Trophoblast cell (in vitro differentiated cells and primary cell): ENCODE data around the gene GGT7.

Experiments
- DNase-seq, 2 donors: peaks; one replicate each; pipeline ENCODE4 v3.0.0-alpha.2; 2016
- H2AFZ ChIP-seq: 2 replicates; pipeline ENCODE4 v1.6.1; 2013; ENCODE audit warnings: low read length, moderate library complexity, mild to moderate bottlenecking; ENCODE audit not compliant: insufficient read depth, poor library complexity
- H2AK5ac ChIP-seq: 2 replicates; pipeline ENCODE4 v1.6.1; 2013; ENCODE audit warnings: mild to moderate bottlenecking, low read length
- H2BK120ac ChIP-seq: 2 replicates; pipeline ENCODE4 v1.6.1; 2013; ENCODE audit warnings: low read length, mild to moderate bottlenecking, moderate library complexity; ENCODE audit not compliant: insufficient read depth, poor library complexity
- H2BK12ac ChIP-seq: 2 replicates; pipeline ENCODE4 v1.6.1; 2013; ENCODE audit warnings: mild to moderate bottlenecking, low read length, moderate library complexity
- H2BK5ac ChIP-seq: 2 replicates; pipeline ENCODE4 v1.6.1; 2013; ENCODE audit warnings: low read length, low read depth, moderate library complexity, mild to moderate bottlenecking; ENCODE audit not compliant: poor library complexity
- H3K14ac ChIP-seq: 2 replicates; pipeline ENCODE4 v1.6.1; 2013; ENCODE audit warnings: mild to moderate bottlenecking, low read length
- H3K18ac ChIP-seq: 2 replicates; pipeline ENCODE4 v1.6.1; 2013; ENCODE audit warnings: mild to moderate bottlenecking, low read length
- H3K23ac ChIP-seq: 2 replicates; pipeline ENCODE4 v1.6.1; 2013; ENCODE audit warnings: low read length
- H3K27ac ChIP-seq: 2 replicates; pipeline ENCODE4 v1.5.1; 2013; ENCODE audit warnings: low read depth, mild to moderate bottlenecking, inconsistent platforms, low read length, moderate library complexity
- H3K27me3 ChIP-seq: 2 replicates; pipeline ENCODE4 v1.6.1; 2013; ENCODE audit warnings: inconsistent platforms, mild to moderate bottlenecking, low read length, moderate library complexity; ENCODE audit not compliant: insufficient read depth
- H3K36me3 ChIP-seq, 2 experiments: 1 replicate in 1 of 2; 2 replicates in 1 of 2; pipeline ENCODE4 v1.6.1; 2013; ENCODE audit warnings: low read length in 2 of 2, mild to moderate bottlenecking in 2 of 2, moderate library complexity in 1 of 2; ENCODE audit not compliant: insufficient read depth in 2 of 2, control insufficient read depth in 1 of 2
- H3K4ac ChIP-seq: 2 replicates; pipeline ENCODE4 v1.6.1; 2013; ENCODE audit warnings: low read depth, mild to moderate bottlenecking, low read length, moderate library complexity
- H3K4me1 ChIP-seq, 2 experiments: 1 replicate in 1 of 2; 2 replicates in 1 of 2; pipeline ENCODE4 v1.6.1; 2013; ENCODE audit warnings: low read length in 2 of 2, mild to moderate bottlenecking in 2 of 2, moderate library complexity in 1 of 2; ENCODE audit not compliant: insufficient read depth in 2 of 2, control insufficient read depth in 1 of 2
- H3K4me2 ChIP-seq: 2 replicates; pipeline ENCODE4 v1.6.1; 2013; ENCODE audit warnings: inconsistent platforms, mild to moderate bottlenecking, low read length, moderate library complexity
- H3K4me3 ChIP-seq: 2 replicates; pipeline ENCODE4 v1.5.1; 2013; ENCODE audit warnings: mild to moderate bottlenecking, low read depth, low read length, inconsistent platforms
- H3K79me1 ChIP-seq: one replicate; pipeline ENCODE4 v1.6.1; 2013; ENCODE audit warnings: low read length
- H3K79me2 ChIP-seq: 2 replicates; pipeline ENCODE4 v1.6.1; 2013; ENCODE audit warnings: low read length, mild to moderate bottlenecking; ENCODE audit not compliant: control insufficient read depth, insufficient read depth, poor library complexity
- H3K9ac ChIP-seq: 2 replicates; pipeline ENCODE4 v1.6.1; 2013; ENCODE audit warnings: mild to moderate bottlenecking, low read length
- H3K9me3 ChIP-seq: 2 replicates; pipeline ENCODE4 v1.6.1; 2013; ENCODE audit warnings: low read depth, mild to moderate bottlenecking, control low read depth, inconsistent platforms, low read length; ENCODE audit not compliant: insufficient read depth
- H4K12ac ChIP-seq: 2 replicates; pipeline ENCODE4 v1.6.1; 2013; ENCODE audit warnings: low read depth, mild to moderate bottlenecking, low read length, moderate library complexity
- H4K8ac ChIP-seq: 2 replicates; pipeline ENCODE4 v1.6.1; 2013; ENCODE audit warnings: low read depth, mild to moderate bottlenecking, low read length, moderate library complexity
- H4K91ac ChIP-seq: one replicate; pipeline ENCODE4 v1.6.1; 2013; ENCODE audit warnings: low read depth, mild to moderate bottlenecking, low read length, moderate library complexity
- WGBS: extraction: QIAGEN DNeasy Blood & Tissue Kit; methylation state at CpG from one replicate; pipeline ENCODE4 v1.1.7; 2013; ENCODE audit warnings: missing lambda C conversion rate; ENCODE audit not compliant: insufficient read length, insufficient coverage; ENCODE audit errors: extremely low coverage; 5-methylcytosine and 5-hydroxymethylcytosine counted together

GGT7 gene

GRCh38 chr20:34862724-34863123, 9.9 kb downstream of the GGT7 start:
- Histone ChIP-seq H3K23ac (no peak overlapping the region), H3K18ac (no peak overlapping the region), H3K4ac (no peak overlapping the region), H3K79me1 (no peaks in the 10 kb centered on the region), H3K79me2 (no peaks in the 10 kb centered on the region), H2AK5ac (no peak overlapping the region), H3K27ac (no peak overlapping the region), H2BK5ac (no peak overlapping the region), H3K9me3 (peaks cover 2% of the 10 kb centered on the region), H2AFZ (no peak overlapping the region), H3K9ac (no peak overlapping the region), H3K14ac (no peak overlapping the region), H2BK12ac (no peak overlapping the region), H2BK120ac (no peak overlapping the region), H3K4me3 (no peak overlapping the region), H4K12ac (no peak overlapping the region), H3K36me3 (peaks cover 8 to 19% of the 10 kb centered on the region in 2 experiments), H3K27me3 (no peaks in the 10 kb centered on the region), H3K4me1 (no peaks in the 10 kb centered on the region), H4K8ac (no peak overlapping the region), H4K91ac (no peak overlapping the region), H3K4me2 (no peak overlapping the region)
- no CpG with 5 or more reads among the region's 12 CpGs for WGBS
- DNase-seq: no peak

DNA sequence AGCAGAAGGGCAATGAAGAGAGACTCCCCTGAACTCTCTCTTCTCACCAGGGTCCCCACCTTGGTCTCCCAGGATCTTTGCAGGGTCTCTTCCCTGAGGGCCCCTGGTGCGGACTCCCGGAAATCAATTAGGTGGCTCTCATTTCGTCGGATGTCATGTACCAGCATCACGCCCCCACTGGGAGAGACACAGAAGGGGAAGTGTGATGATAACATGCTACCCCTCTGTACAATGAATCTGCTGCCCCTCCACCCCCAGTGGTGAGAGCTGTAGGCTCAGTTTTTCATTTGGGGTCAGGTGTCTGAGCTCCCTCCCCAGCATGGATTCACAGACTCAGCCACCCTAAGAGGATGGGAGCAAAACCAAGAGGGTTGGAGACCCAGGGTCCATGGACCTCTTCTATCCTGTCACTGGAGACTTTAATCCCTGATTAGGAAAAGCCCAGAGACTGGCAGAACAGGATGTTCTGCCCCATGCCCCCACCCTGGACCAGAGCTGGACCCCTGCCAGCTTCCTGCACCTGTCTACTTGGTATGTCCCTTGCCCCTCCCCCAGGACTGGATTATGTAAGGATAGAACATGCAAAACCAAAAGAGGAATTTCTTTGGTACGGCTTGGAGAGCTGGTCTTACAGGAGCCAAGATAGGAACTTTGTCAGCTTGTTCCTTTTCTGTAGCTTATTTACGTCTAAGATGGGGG, 11.1 kb downstream of the GGT7 start:
- no peak overlapping the region for H2AFZ ChIP-seq
- no peak overlapping the region for H4K91ac ChIP-seq
- no peak overlapping the region for H3K23ac ChIP-seq
- WGBS: no CpG with 5 or more reads among the region's 7 CpGs
- H3K36me3 ChIP-seq: peaks cover 8 to 24% of the 10 kb centered on the region in 2 experiments
- H3K79me1 ChIP-seq: no peaks in the 10 kb centered on the region
- no peak overlapping the region for H2BK120ac ChIP-seq
- no peak for DNase-seq
- no peak overlapping the region for H4K12ac ChIP-seq
- H3K4ac ChIP-seq: no peak overlapping the region
- H2AK5ac ChIP-seq: no peak overlapping the region
- H4K8ac ChIP-seq: no peak overlapping the region
- no peak overlapping the region for H3K9ac ChIP-seq
- no peak overlapping the region for H2BK12ac ChIP-seq
- H3K79me2 ChIP-seq: no peaks in the 10 kb centered on the region
- no peak overlapping the region for H3K27ac ChIP-seq
- no peak overlapping the region for H3K18ac ChIP-seq
- no peak overlapping the region for H3K4me2 ChIP-seq
- no peak overlapping the region for H3K4me3 ChIP-seq
- no peak overlapping the region for H3K14ac ChIP-seq
- H3K4me1 ChIP-seq: no peaks in the 10 kb centered on the region
- H3K9me3 ChIP-seq: peaks cover 4% of the 10 kb centered on the region
- H2BK5ac ChIP-seq: no peak overlapping the region
- no peaks in the 10 kb centered on the region for H3K27me3 ChIP-seq

- no peak overlapping the region for H3K4me3 ChIP-seq
- H3K9ac ChIP-seq: no peak overlapping the region
- H3K79me1 ChIP-seq: no peaks in the 10 kb centered on the region
- no peak for DNase-seq
- no peak overlapping the region for H2AFZ ChIP-seq
- H3K23ac ChIP-seq: no peak overlapping the region
- no peak overlapping the region for H4K12ac ChIP-seq
- no peak overlapping the region for H2BK120ac ChIP-seq
- no peak overlapping the region for H3K27ac ChIP-seq
- no peaks in the 10 kb centered on the region for H3K27me3 ChIP-seq
- no peaks in the 10 kb centered on the region for H3K4me1 ChIP-seq
- H3K18ac ChIP-seq: no peak overlapping the region
- peaks cover 9 to 28% of the 10 kb centered on the region in 2 experiments for H3K36me3 ChIP-seq
- H3K4me2 ChIP-seq: no peak overlapping the region
- H3K14ac ChIP-seq: no peak overlapping the region
- no peak overlapping the region for H3K4ac ChIP-seq
- H4K91ac ChIP-seq: no peak overlapping the region
- no CpG with 5 or more reads among the region's 9 CpGs for WGBS
- H3K79me2 ChIP-seq: no peaks in the 10 kb centered on the region
- H2BK12ac ChIP-seq: no peak overlapping the region
- H4K8ac ChIP-seq: no peak overlapping the region
- H2BK5ac ChIP-seq: no peak overlapping the region
- H3K9me3 ChIP-seq: peaks cover 4% of the 10 kb centered on the region
- H2AK5ac ChIP-seq: no peak overlapping the region
Measured at GRCh38 chr20:34859826-34860545, 12.7 kb downstream of the GGT7 start.

DNA sequence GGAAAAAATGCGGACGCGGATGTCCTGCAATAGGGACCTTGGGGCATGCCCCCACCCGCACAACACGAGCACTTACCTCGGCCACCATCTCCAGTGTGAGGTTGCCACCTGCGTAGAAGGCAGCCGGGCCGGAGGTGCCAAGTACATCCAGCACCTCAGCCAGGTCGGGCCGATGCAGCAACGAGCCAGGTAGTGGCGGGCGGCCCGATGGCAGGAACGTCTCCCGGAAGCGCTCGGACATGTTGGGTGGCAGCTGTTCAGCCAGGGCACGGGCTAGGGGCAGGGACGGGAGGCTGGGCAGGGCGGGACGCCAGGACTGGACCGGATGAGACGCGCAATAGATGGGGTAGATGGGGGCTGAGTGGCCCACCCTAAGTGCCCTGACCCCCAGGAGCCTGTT, 13.3 kb downstream of the GGT7 start:
- H3K27ac ChIP-seq: no peak overlapping the region
- no peak overlapping the region for H2BK12ac ChIP-seq
- no peak overlapping the region for H2AK5ac ChIP-seq
- peaks cover 15 to 33% of the 10 kb centered on the region in 2 experiments for H3K36me3 ChIP-seq
- H3K27me3 ChIP-seq: no peaks in the 10 kb centered on the region
- no peak overlapping the region for H3K9ac ChIP-seq
- WGBS: no CpG with 5 or more reads among the region's 26 CpGs
- peaks cover 4% of the 10 kb centered on the region for H3K9me3 ChIP-seq
- no peak overlapping the region for H4K8ac ChIP-seq
- H3K14ac ChIP-seq: no peak overlapping the region
- no peak overlapping the region for H4K12ac ChIP-seq
- no peak overlapping the region for H2BK5ac ChIP-seq
- no peak overlapping the region for H3K18ac ChIP-seq
- H3K4me3 ChIP-seq: no peak overlapping the region
- no peaks in the 10 kb centered on the region for H3K4me1 ChIP-seq
- no peak for DNase-seq
- H2AFZ ChIP-seq: no peak overlapping the region
- no peaks in the 10 kb centered on the region for H3K79me2 ChIP-seq
- H3K23ac ChIP-seq: no peak overlapping the region
- H4K91ac ChIP-seq: no peak overlapping the region
- no peak overlapping the region for H3K4me2 ChIP-seq
- H3K79me1 ChIP-seq: no peaks in the 10 kb centered on the region
- H3K4ac ChIP-seq: no peak overlapping the region
- H2BK120ac ChIP-seq: no peak overlapping the region
